MM.1S (cell line): ENCODE measurements around the gene CHRND.

Experiments
- DNase-seq: peaks from one replicate; pipeline ENCODE4 v3.0.0-alpha.2; 2015
- H2AFZ ChIP-seq: fragments of 300-600 bp; sonication (generic); 2 replicates; pipeline ENCODE4 v1.6.0; 2016; ENCODE audit warnings: antibody characterized with exemption, low read length
- H3F3A ChIP-seq: fragments of 300-600 bp; sonication (generic); 2 replicates; pipeline ENCODE4 v1.6.1; 2016; ENCODE audit warnings: mild to moderate bottlenecking, antibody characterized with exemption, low read length, moderate library complexity, mixed read lengths; ENCODE audit not compliant: insufficient read depth
- H3K27ac ChIP-seq: fragments of 300-600 bp; sonication (generic); 2 replicates; pipeline ENCODE4 v1.5.1; 2016; ENCODE audit warnings: mild to moderate bottlenecking, low read length
- H3K27me3 ChIP-seq: fragments of 300-600 bp; sonication (generic); replicated peaks from 2 replicates; pipeline ENCODE4 v1.6.0; 2016; ENCODE audit warnings: low read length; ENCODE audit not compliant: insufficient read depth
- H3K36me3 ChIP-seq: fragments of 300-600 bp; sonication (generic); replicated peaks from 2 replicates; pipeline ENCODE4 v1.6.1; 2016; ENCODE audit warnings: mild to moderate bottlenecking, low read length, mixed read lengths; ENCODE audit not compliant: insufficient read depth
- H3K4me1 ChIP-seq: fragments of 300-600 bp; sonication (generic); 2 replicates; pipeline ENCODE4 v1.6.1; 2016; ENCODE audit warnings: low read length, mixed read lengths
- H3K4me2 ChIP-seq: fragments of 300-600 bp; sonication (generic); 2 replicates; pipeline ENCODE4 v1.6.0; 2016; ENCODE audit warnings: low read depth, low read length
- H3K4me3 ChIP-seq: fragments of 300-600 bp; sonication (generic); 2 replicates; pipeline ENCODE4 v1.5.1; 2016; ENCODE audit warnings: low read length, mixed read lengths
- H3K79me2 ChIP-seq: fragments of 300-600 bp; sonication (generic); 2 replicates; pipeline ENCODE4 v1.6.1; 2016; ENCODE audit warnings: mixed run types, low read length, mixed read lengths
- H3K9ac ChIP-seq: fragments of 300-600 bp; sonication (generic); 2 replicates; pipeline ENCODE4 v1.6.1; 2016; ENCODE audit warnings: low read length, mixed read lengths
- H3K9me2 ChIP-seq: fragments of 300-600 bp; sonication (generic); replicated peaks from 2 replicates; pipeline ENCODE4 v1.6.1; 2016; ENCODE audit warnings: mild to moderate bottlenecking, low read length, mixed read lengths; ENCODE audit not compliant: insufficient read depth
- H3K9me3 ChIP-seq: fragments of 300-600 bp; sonication (generic); replicated peaks from 2 replicates; pipeline ENCODE4 v1.6.1; 2016; ENCODE audit warnings: mild to moderate bottlenecking, low read length, mixed read lengths; ENCODE audit not compliant: insufficient read depth
- H4K20me1 ChIP-seq: fragments of 300-600 bp; sonication (generic); 2 replicates; pipeline ENCODE4 v1.6.1; 2016; ENCODE audit warnings: mild to moderate bottlenecking, low read length, moderate library complexity, mixed read lengths; ENCODE audit not compliant: insufficient read depth
- EZH2 ChIP-seq: fragments of 300-600 bp; sonication (generic); optimal IDR thresholded peaks from 2 replicates; pipeline ENCODE3; 2017; ENCODE audit warnings: low read depth, mild to moderate bottlenecking, antibody characterized with exemption, low read length, mixed read lengths
- EZH2phosphoT487 ChIP-seq: fragments of 300-600 bp; sonication (generic); IDR thresholded peaks from 2 replicates; pipeline ENCODE4 v1.6.1; 2018; ENCODE audit warnings: antibody characterized with exemption, low read length
- TF ChIP-seq, protein P1 (sequence below): fragments of 300-600 bp; sonication (generic); IDR thresholded peaks from 2 replicates; pipeline ENCODE4 v1.5.1; 2016; ENCODE audit warnings: antibody characterized with exemption, low read length, mixed read lengths

CHRND gene

DNA sequence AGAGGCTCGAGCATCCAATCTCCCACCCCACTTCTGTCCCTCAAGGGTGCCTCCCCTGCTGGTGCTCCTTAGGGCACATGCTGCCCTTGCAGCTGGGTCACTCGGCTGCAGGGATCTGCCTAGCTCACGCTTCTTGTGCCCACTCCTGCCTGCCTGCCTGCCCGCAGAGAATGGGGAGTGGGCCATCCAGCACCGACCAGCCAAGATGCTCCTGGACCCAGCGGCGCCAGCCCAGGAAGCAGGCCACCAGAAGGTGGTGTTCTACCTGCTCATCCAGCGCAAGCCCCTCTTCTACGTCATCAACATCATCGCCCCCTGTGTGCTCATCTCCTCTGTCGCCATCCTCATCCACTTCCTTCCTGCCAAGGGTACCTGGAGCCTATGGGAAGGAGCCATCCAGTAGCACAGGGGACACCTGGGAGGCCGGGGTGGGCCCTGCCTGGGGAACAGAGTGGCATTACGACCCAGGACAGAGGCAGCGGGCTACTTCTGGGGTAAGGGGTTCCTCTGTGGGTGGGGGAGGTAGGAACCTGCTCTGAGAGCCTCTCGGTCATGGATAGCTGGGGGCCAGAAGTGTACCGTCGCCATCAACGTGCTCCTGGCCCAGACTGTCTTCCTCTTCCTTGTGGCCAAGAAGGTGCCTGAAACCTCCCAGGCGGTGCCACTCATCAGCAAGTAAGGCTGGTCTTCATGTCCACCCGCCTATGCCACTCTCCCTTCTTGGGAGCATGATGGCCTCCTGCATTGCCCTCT lies 16.9 kb downstream of the CHRND start:
- Histone ChIP-seq H2AFZ (no peak overlapping the region), H3K27me3 (peaks cover 5% of the 10 kb centered on the region; the same call in 1 of the 2 replicates), H3K9ac (no peak overlapping the region), H3K36me3 (no peaks in the 10 kb centered on the region), H3K9me3 (no peaks in the 10 kb centered on the region), H3K9me2 (no peaks in the 10 kb centered on the region), H3K4me3 (no peak overlapping the region), H3K79me2 (no peaks in the 10 kb centered on the region), H3K27ac (no peak overlapping the region), H3K4me2 (no peak overlapping the region), H3F3A (no peaks in the 10 kb centered on the region), H4K20me1 (no peaks in the 10 kb centered on the region), H3K4me1 (no peaks in the 10 kb centered on the region)
- DNase-seq: no peak
- TF ChIP-seq EZH2phosphoT487 (no peak), EZH2 (no peak)
- TF ChIP-seq, protein P1, sequence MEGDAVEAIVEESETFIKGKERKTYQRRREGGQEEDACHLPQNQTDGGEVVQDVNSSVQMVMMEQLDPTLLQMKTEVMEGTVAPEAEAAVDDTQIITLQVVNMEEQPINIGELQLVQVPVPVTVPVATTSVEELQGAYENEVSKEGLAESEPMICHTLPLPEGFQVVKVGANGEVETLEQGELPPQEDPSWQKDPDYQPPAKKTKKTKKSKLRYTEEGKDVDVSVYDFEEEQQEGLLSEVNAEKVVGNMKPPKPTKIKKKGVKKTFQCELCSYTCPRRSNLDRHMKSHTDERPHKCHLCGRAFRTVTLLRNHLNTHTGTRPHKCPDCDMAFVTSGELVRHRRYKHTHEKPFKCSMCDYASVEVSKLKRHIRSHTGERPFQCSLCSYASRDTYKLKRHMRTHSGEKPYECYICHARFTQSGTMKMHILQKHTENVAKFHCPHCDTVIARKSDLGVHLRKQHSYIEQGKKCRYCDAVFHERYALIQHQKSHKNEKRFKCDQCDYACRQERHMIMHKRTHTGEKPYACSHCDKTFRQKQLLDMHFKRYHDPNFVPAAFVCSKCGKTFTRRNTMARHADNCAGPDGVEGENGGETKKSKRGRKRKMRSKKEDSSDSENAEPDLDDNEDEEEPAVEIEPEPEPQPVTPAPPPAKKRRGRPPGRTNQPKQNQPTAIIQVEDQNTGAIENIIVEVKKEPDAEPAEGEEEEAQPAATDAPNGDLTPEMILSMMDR: no peak

DNA sequence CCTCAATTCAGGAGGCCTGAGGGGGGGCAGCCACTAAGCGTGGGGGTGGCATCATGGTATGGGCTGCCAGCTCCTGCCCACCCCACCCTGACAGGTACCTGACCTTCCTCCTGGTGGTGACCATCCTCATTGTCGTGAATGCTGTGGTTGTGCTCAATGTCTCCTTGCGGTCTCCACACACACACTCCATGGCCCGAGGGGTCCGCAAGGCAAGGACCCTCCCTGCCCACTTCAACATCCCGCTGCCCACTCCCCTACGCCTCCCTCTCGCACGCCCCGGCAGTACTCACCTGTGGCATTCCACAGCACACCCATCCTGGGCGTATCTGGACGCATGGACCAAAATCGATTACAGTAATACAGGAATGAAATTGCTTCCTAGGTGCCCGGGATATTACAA lies 17.5 kb downstream of the CHRND start:
- Histone ChIP-seq H3K36me3 (no peaks in the 10 kb centered on the region), H4K20me1 (no peaks in the 10 kb centered on the region), H3K9ac (no peak overlapping the region), H2AFZ (no peak overlapping the region), H3F3A (no peaks in the 10 kb centered on the region), H3K4me3 (no peak overlapping the region), H3K9me3 (no peaks in the 10 kb centered on the region), H3K27ac (no peak overlapping the region), H3K4me2 (no peak overlapping the region), H3K9me2 (no peaks in the 10 kb centered on the region), H3K79me2 (no peaks in the 10 kb centered on the region), H3K27me3 (peaks cover under 1% of the 10 kb centered on the region; the same call in 1 of the 2 replicates), H3K4me1 (no peaks in the 10 kb centered on the region)
- TF ChIP-seq, protein P1: no peak
- no peak for TF ChIP-seq EZH2phosphoT487
- TF ChIP-seq EZH2: no peak
- DNase-seq: no peak

DNA sequence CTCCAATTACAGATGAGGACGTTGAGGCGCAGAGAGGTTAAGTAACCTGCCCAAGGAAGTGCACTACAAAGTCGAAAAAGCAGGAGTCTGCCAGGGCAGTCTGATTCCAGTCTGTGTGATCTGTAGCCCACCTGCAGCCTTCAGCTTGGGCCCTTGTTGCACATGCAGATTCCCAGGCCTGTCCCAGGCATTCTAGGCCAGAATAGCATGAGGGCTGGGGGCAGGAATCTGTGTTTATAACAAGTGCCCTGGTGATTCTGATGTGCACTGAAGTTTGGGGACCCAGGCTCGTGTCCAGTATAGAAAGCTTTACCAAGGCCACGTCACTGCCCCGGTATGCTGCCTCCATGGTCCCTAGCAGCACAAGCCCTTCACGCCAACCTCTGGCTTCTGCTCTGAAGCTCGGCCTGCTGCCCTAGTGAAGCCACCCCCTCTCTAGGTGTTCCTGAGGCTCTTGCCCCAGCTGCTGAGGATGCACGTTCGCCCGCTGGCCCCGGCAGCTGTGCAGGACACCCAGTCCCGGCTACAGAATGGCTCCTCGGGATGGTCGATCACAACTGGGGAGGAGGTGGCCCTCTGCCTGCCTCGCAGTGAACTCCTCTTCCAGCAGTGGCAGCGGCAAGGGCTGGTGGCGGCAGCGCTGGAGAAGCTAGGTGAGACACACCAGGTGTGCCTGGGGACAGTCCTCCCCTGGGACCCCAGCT lies 18.1 kb downstream of the CHRND start:
- no peak overlapping the region for H3K27ac ChIP-seq

More for the DNA sequence above, 18.1 kb downstream of the CHRND start:
- Histone ChIP-seq H3K9ac (no peak overlapping the region), H3K4me3 (no peak overlapping the region), H3K36me3 (no peaks in the 10 kb centered on the region), H3K79me2 (no peaks in the 10 kb centered on the region), H3K27me3 (no peaks in the 10 kb centered on the region), H3K9me2 (no peaks in the 10 kb centered on the region), H2AFZ (no peak overlapping the region), H3K4me2 (no peak overlapping the region), H3F3A (no peaks in the 10 kb centered on the region), H3K4me1 (no peaks in the 10 kb centered on the region), H4K20me1 (no peaks in the 10 kb centered on the region), H3K9me3 (no peaks in the 10 kb centered on the region)
- no peak for DNase-seq
- TF ChIP-seq, protein P1: no peak
- TF ChIP-seq EZH2 (no peak), EZH2phosphoT487 (no peak)
